Left ventricle myocardium superior (tissue), 1 donor: ENCODE data around the gene LRMDA. TPM values are rescaled to one million over a fixed set of nuclear protein-coding genes. Genes with fewer than 3 reads are reported as not detected.

Experiments
- ATAC-seq: fragments of 200-7000 bp; cut with Tn5 transposase; one replicate; pipeline ENCODE4 v1.9.1; 2020; ENCODE audit warnings: mild to moderate bottlenecking, moderate library complexity
- DNase-seq: peaks from one replicate; pipeline ENCODE4 v3.0.0-alpha.2; 2020
- intact Hi-C: fragments of 100-400 bp; cut with micrococcal nuclease; formaldehyde crosslinking; loops from one replicate; pipeline ENCODE4 v1.11.0; 2022
- total RNA-seq: library from RNA; stranded (reverse); fragmentation: NEBNext Ultra II Directional; extraction: Animal tissue kit (Norgen Biotek cat#: 25700); gene quantifications from one replicate; pipeline ENCODE4 v1.2.1, GENCODE V29; 2021
- donor health status: DM: no; HTN: yes; CAD: no; lungs with severe emphysema.

The LRMDA gene
- total RNA-seq, 1 donor from 2014 or later, result 23.1 TPM

DNA sequence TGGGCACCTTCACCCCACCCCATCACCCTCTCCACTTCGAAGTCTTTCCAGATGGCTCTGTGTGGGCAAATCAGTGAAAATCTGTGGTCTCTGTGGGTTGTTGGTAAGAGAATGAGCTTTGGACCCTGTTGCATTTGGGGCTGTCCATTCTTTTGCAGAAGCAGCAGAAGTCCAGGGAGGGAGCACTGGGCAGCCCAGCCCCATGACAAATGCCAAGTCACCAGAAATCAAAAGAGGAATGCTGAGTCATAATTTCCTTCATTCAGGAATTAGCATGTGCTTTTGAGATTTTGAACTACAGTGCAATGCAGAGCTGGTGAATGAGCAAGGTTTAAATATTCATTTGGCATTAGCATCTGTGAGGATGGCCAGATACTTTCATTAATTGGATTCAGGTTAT is 556.2 kb downstream of the LRMDA start:
- no peak for ATAC-seq
- intact Hi-C loops, result no loop called here

DNA sequence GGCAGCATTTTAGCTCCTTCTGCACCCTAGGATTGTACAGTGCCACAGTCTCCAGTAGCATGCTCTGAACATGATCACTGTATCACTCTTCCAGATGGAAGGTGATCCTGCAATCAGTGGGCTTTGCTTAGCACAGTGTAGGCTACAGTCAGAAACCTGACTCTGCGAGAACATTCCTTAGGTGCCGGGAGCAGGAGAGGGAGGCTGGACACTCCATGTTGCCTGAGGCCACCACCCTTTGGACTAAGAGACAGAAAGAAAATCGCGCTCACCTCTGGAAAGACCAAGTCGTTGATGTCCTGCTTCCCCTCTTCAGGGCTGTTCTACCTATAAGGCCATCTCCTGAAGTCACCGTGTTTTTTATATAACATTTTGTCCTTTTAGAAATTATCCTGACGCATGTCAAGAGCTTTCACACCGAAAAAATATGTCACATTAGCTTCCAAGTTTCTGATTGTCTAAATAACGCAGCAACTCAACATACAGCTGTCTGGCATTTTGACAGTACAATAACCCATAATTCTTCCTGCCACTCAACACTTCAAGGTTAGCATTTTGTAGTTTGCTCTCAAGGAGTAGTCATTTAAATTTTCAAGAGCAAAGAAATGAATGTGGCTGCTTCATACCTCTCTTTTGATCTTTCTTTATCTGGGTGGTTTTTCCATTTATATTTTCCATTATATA is 563.1 kb downstream of the LRMDA start:
- DNase-seq (no peak), ATAC-seq (no peak)
- intact Hi-C loops, result no loop called here

More for the DNA sequence above, 556.2 kb downstream of the LRMDA start:
- no peak for DNase-seq

DNA sequence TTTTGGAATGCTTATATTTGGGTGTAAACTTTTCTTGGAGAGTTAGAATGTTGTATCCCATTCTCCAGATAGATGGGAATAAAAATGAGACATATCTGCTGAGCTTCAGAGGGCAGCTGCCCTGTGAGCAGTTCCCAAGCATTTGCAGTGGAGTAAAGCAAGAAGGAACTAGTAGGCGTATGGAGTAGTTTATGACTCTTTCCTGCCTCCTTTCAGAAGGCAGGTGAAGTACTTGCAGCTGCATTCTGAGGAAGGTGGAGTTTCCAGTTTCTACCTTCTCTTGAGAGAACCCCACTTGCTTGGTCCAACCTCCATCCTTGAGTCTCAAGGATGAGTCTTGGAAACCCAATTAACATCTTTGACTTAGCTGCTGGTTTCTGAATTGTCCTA is 563.6 kb downstream of the LRMDA start:
- ATAC-seq (no peak), DNase-seq (no peak)
- intact Hi-C loops, result no loop called here

DNA sequence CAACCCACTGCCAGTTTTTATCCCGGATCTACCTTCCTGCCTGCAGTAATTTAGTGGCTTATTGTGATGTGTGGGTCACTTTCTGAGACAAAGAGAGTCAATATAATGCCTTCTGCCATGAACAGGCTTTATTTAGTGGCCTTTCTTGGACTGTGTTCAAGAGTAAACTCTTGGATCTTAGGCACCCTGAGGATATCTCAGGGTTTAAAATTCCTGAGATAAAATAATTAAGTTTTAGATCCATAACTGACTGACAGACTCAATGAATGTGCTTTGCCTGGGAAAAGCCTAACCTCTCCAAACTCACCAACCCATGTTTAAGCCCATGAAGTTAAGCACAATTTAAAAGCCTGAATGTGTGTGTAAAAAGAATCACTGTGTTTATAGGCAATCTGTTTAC is 564.3 kb downstream of the LRMDA start:
- intact Hi-C loops, result no loop called here
- no peak for DNase-seq
- no peak for ATAC-seq

DNA sequence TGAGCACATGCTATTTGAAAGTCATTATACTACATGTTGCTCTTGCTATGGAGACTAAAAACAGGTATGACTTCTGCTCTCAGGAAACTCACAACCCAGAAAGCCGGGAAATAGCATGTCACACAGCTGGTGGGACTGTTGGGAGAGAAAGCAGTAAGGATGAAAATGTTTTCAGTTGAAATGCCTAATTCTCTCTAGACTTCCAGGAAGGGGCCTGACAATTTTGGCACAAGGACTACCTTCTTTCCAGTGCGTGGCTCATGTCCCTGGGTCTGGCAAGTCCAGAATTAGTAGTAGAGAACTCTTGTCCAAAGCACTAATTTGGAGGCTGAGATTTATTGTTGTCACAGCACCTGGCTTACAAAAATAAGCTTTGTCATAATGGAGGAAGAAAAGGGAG is 567.6 kb downstream of the LRMDA start:
- no peak for ATAC-seq
- DNase-seq, result no peak
- intact Hi-C loops, result no loop called here

DNA sequence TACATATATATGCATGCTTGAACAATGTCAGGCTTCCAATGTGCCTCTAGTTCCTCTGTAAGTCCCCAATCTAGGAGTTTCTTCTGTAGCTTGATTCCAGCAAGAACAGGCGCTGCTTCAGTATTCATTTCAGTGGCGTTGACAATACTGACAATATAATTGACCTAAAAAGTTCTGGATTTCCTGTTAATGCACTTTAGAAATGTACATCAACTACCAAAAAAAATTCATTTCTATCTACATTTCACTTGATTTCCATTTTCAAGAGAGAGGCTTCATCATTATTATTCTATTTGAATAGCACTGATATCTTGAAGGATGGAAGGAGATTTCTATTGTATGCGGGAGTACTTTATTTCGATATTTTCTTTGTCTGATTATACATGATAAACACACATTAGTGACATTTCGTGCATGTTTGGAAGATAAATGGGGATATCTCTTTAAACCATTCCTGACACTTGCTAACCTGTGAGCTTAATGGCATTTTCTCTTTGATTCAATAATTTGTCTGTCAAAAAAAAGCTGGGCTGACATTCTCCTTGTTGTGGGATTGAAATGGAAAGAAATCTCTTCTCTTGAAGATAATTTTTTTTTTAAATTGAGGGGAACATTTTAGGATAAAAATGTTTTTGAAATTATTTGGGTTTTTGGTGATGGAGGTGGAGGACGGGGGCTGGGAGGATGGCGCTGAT is 568.2 kb downstream of the LRMDA start:
- no peak for ATAC-seq
- no peak for DNase-seq
- intact Hi-C loops, result no loop called here

DNA sequence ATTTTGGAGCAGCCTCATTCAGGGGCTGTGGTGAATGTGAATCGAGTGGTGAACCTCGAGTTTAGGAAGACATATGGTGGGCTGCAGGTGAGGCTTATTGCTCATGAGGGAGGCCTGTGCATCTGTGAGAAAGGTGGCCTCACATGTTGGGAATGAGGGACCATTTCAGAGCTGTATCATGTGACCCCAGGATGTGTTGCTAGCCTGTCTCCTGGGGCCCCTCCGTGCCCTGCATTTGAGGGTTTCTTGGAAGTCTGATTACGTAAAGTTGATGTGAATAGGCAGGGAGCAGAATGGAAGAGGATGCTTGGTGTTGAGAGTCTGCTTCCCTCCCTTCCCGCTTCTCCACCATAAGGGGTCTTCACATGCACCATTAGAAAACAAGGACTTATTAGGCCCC is 569.1 kb downstream of the LRMDA start:
- intact Hi-C loops, result no loop called here
- ATAC-seq, result no peak
- DNase-seq, result no peak

DNA sequence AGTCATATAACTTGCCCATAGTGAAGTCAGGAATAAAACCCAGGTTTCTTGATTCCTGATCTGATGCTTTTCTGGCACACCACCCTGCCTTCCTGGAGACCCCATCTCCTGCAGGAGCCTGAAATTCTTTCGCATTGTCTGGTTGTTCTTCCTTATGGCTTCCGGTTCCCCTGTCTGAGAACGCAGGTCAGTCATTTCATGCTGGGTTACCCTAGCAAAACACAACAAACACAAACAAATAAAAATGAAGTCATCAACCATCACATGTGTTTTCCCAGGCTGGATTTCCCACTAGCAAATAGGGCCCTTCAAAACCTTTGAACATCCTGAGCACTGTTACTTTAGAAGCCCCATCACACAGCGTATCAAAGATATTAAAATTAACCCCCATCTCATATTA is 569.6 kb downstream of the LRMDA start:
- intact Hi-C loops, result no loop called here
- DNase-seq (no peak), ATAC-seq (no peak)

DNA sequence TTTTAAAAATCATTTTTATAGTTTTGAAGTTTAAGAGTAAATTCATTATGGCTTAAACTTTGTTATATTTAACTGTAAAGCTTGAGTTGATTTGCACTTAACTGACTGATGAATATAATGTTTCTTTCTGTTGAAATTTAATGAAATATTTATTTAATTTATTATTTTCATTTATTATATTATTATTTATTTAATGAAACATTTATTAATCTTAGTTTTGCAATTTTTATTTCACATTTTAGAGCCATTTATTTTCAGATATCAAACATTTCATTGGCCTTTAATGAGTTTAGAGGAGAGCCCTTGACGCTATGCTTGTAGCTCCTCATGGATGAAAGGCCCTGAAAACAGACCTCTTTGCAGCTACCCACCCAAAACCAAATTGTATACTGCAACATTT is 570.0 kb downstream of the LRMDA start:
- ATAC-seq, result no peak
- intact Hi-C loops, result no loop called here
- no peak for DNase-seq

DNA sequence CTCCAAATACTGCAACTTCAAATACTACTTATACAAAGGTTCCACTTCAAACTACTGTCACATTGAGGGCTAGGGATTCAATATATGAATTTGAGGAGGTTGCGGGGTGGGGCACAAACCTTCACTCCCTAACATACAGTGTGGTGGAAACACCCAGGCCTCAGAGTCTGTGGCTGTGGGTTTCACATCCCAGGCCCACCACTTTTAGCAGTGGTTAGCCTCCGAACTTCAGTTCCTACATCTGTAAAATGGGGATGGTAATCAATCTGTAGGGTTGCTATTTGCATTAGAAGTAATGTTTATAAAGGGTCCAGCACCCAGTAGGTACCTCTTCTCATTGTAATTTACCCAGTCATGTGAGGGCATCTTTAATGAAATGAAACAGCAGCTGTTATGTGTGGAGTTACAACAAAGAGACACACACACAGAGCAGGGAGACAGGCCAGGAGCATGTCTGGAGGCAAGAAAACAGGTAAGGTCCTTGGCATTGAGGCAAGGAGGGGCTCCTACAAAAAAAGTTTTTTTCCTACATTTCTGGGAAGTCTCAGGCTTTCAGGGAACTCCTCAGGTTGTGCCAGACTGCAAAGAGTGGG is 570.9 kb downstream of the LRMDA start:
- ATAC-seq (no peak), DNase-seq (no peak)
- intact Hi-C loops, result no loop called here

DNA sequence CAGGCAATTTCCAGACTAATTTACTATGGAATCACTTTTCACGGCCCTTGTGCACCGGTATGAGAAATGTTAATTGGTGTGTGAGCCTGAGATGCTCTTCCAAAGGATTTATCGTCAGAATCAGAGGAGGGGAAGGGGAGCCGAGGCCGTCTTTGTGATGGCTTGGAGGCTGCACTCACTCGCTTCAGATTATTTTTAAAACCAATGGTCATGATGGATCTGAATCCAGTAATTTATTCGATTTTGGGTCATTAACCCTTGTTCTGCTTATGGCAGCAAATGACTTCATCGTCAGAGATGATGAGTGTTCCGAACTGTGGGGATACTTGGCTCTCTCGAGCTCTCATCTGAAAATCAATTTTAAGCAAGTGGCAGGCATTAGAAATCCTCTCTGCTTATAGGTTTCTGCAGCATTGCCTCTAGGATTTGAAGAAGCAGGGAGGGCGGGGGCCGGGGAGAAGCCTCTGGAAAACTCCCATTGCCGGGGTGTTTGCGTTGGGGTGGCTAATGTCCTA is 576.3 kb downstream of the LRMDA start:
- ATAC-seq (no peak), DNase-seq (no peak)
- intact Hi-C loops, result no loop called here

DNA sequence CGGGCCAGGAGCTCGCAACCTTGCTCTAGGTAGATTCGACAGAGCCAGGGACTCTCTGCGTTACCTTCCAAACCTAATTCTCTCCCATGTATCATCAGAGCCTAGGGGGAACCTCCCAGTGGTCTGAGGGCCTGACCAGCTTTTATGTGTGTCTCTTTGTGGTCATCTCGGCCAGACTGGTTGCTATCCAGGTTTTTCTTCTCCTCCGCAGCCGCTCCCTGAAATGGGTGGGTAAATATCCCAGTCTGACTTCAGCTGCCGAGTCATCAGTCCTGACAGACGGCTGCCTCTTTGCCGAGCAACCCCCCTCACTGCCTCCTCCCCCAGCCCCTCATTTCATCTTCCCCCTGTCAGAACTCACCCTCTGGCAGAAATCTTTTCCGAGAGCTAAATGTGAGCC is 578.1 kb downstream of the LRMDA start:
- DNase-seq (no peak), ATAC-seq (no peak)
- intact Hi-C loops, result no loop called here

DNA sequence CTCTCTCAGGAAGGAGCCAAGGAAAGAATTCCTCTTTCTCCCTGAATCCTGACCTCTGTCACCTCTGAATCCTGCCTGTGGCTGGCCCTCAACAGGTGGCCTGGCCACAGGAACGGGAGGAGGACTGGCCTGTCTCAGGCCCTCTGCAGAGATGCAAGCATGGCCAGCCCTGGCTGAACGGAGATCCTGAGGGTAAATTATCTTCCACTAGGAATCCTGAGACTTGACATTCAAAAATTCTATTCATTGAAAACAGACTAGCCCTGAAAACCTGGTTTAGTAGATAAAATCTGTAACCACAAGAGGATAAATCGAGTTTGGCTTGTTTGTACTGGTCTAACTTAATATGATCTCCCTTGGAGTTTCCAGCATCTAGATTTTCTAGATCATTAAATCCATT is 579.3 kb downstream of the LRMDA start:
- ATAC-seq, result no peak
- no peak for DNase-seq

DNA sequence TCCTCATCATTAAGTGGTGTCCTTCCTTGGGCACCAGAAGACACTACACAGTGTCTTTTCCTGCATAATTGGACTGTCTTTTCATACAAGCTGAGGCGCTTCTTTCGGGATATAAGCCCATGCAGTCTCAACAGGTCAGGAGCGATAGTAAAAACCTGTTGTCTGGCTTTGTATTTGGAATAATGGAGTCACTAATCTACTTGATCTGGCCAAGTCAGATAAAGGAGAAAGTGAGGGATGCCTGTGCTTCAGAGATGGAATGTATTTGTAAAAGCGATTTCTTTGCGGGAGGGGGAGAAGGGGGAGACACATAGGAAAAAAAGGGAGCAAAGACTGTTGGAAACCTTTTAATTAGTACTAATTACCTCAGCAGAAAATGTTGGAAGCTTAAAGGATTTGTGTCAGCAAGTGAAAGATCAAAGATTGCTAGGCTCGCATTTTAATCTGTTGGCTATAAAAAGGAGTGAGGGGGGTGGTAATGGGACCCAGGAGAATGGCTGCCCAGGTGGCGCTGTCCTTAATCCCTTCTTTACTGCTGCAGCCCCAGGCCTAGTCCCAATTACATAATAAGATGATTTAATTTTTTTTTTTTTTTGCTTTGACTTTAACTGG is 581.4 kb downstream of the LRMDA start:
- ATAC-seq, result no peak
- no peak for DNase-seq
- intact Hi-C loops, result no loop called here

More for the DNA sequence above, 579.3 kb downstream of the LRMDA start:
- intact Hi-C loops, result no loop called here

DNA sequence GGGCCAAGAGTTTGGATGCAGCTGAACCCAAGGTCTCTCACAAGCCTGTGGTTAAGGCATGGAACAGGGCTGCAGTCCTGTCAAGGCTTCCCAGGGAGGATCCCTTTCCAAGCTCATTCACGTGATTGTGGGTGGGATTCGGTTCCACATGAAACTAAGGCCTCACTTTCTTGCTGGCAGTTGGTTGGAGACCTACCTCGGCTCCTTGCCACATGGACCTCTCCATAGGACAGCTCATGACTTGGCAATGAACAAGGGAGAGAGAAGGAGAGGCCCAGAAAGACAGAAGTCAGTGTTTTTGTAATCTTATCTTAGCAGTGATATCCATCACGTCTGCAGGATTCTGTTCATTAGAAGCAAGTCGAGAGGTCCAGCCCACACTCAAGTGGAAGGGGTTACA is 583.8 kb downstream of the LRMDA start:
- ATAC-seq (no peak), DNase-seq (no peak)
- intact Hi-C loops, result no loop called here

DNA sequence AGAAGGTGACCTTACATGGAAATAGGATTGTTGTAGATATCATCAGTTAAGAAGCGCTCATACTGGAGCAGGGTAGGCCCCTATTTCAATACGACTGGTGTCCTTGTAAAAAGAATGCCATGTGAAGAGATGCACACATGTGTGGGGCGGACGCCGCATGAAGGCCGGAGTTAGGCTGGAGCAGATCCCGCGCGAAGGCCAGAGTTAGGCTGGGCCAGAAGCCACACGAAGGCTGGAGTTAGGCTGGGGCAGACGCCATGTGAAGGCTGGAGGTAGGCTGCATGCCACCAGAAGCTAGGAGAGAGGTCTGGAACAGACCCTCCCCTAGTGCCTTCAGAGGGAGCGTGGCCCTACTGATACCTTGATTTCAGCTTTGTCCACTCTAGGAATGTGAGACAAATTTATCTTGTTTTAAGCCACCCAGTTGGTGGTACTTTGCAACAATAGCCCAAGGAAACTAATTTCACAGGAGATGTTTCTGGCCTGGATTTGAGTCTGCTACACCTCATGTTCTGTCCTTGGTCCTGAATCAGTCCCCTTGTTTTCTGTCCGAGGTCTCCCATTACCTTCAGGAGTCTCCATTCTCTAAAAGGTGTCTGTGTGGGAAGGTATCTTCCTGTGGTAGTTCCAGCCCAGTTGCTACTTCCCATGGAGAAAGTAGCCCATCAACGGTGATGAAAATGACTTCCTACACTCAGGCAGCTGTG is 585.8 kb downstream of the LRMDA start:
- no peak for ATAC-seq
- DNase-seq, result no peak
- intact Hi-C loops, result no loop called here

DNA sequence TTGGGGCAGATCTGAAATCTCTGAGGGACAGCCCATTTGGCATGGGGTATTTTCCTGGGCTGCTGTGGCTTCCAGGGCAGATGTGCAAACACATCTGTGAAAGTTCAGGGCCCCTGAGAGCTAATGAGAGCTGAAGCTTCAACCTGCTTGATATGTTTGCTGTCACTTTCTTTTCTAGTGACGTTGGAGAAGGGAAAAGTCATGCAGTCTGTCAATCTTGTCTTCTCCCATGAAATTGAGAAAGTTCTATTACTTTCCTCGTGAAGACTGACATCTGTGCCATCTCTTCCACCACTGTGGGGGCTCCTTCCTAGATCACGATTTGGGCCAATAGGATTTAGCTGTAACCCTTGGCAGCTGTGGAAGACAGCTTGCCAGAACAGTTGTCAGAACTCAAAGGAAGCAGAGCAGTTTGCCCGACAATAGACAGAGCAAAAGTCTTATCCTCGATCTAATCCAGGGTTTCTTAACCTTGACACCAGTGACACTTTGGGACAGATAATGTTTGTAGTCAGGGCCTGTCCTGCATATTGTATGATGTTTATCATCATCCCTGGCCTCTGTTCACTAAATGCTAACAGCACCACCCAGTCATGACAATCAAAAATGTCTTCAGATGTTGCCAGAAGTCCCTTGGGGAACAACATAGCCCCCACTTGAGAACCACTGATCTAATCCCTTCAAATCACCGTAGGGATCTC is 586.5 kb downstream of the LRMDA start:
- no peak for DNase-seq

DNA sequence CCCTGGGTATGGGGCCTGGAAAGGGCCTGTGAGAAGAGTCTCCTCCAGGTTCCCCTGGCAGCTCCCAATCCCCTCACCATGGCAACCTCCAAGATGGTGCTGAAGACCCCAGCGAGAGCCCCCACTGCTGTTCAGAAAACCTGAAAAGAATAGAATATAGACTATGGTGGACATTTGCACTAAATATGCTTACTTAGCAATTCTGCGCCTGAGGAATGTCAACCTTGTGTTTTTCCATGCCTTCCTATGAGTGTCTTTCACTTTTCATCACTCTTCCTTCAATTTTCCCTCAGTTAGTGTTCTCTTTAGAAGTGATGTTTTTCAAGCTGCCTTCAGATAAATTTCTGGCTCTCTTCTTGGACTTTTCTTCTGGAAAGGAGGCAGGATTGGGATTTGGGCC is 589.2 kb downstream of the LRMDA start:
- ATAC-seq (no peak), DNase-seq (no peak)
- intact Hi-C loops, result no loop called here

More for the DNA sequence above, 586.5 kb downstream of the LRMDA start:
- no peak for ATAC-seq
- intact Hi-C loops, result no loop called here

DNA sequence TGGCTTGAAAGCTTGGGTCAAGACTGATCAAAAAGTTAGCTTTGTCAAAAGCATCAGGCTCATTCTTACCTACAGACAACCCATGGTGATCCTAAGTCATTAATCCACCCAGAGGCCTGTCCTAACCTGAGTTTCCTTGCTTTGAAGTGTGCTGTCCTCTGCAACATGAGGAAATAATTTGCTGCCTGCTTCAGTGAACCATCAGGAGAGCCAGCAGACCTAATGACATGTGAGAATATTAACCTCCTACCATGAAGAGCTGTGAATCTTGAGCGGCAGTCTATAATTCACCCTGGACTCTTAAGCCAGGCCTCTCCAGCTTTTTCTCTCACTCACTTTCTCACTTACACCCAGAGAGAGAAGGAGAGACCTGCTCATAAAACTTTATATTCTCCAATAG is 590.0 kb downstream of the LRMDA start:
- no peak for ATAC-seq
- intact Hi-C loops, result no loop called here
- no peak for DNase-seq
